Esophagus squamous epithelium (tissue), 5 donors: ENCODE results near the gene SLC26A11. TPM values are rescaled to one million over a fixed set of nuclear protein-coding genes. Genes with fewer than 3 reads are reported as not detected.

Source experiments
- DNase-seq: peaks from one replicate; lab custom pipeline; 2025; lab: John Stamatoyannopoulos, UW
- H3K27ac ChIP-seq, 4 donors: fragments of 200-600 bp; sonication (generic); one replicate each; pipeline ENCODE4 v1.5.1; 2016 to 2019; ENCODE audit warnings: mild to moderate bottlenecking in 1 of 4
- H3K27me3 ChIP-seq, 4 donors: fragments of 200-600 bp; sonication (generic); 1 replicate in 3 of 4; 2 replicates in 1 of 4; pipeline versions ENCODE4 v1.5.1 to v1.6.0; 2017 to 2021; ENCODE audit warnings: antibody characterized with exemption in 1 of 4
- H3K36me3 ChIP-seq, 3 donors: fragments of 200-600 bp; sonication (generic); one replicate each; pipeline ENCODE4 v1.5.1; 2016 to 2019
- H3K4me1 ChIP-seq, 3 donors: fragments of 200-600 bp; sonication (generic); one replicate each; pipeline ENCODE4 v1.5.1; 2017 to 2019
- H3K4me3 ChIP-seq, 4 donors: fragments of 200-600 bp; sonication (generic); 1 replicate in 3 of 4; 2 replicates in 1 of 4; pipeline ENCODE4 v1.5.1; 2016 to 2019; ENCODE audit warnings: mild to moderate bottlenecking in 2 of 4, moderate library complexity in 1 of 4
- H3K9me3 ChIP-seq, 3 donors: fragments of 200-600 bp; sonication (generic); one replicate each; pipeline ENCODE4 v1.5.1; 2016 to 2019
- CTCF ChIP-seq, 6 experiments: fragments of 450-650 bp in 4 of 6; fragments of 200-600 bp in 2 of 6; sonication (generic) in 2 of 6; IDR thresholded peaks; one replicate each; pipeline ENCODE4 v1.5.1; 2016 to 2019; ENCODE audit warnings: antibody characterized with exemption in 6 of 6, mild to moderate bottlenecking in 4 of 6, moderate library complexity in 4 of 6
- POLR2A ChIP-seq, 4 donors: fragments of 450-650 bp; IDR thresholded peaks; one replicate each; pipeline ENCODE4 v1.6.1; 2017; ENCODE audit warnings: antibody characterized with exemption in 4 of 4, mild to moderate bottlenecking in 4 of 4, moderate library complexity in 3 of 4
- WGBS, 2 donors: methylation state at CpG; one replicate each; pipeline ENCODE4 v1.1.5; 2018; 5-methylcytosine and 5-hydroxymethylcytosine counted together
- intact Hi-C: fragments of 100-400 bp; cut with DNase I; formaldehyde crosslinking; loops from one replicate; pipeline ENCODE4 v1.15.0; 2022
- total RNA-seq, 4 donors: library from RNA; depleted of rRNA; stranded (reverse); fragments of >200 nt; gene quantifications; one replicate each; pipeline ENCODE4 v1.1.0, GENCODE V29; 2016
- donor health status: DM: yes; HTN: yes; CAD: no.

The SLC26A11 gene
- total RNA-seq, 4 donors from 2014 or later, result 5.7 to 11.4 (median 7.6) TPM

- DNase-seq, result no peak
- no peak overlapping the region for H3K4me3 ChIP-seq
- H3K9me3 ChIP-seq, result no peaks in the 10 kb centered on the region
- 76 to 91% methylated on average over 8 of the region's 8 CpGs for WGBS, 2 donors
- H3K27ac ChIP-seq, result no peak overlapping the region
- H3K4me1 ChIP-seq, result no peaks in the 10 kb centered on the region
- H3K36me3 ChIP-seq, result peaks cover 0 to 89% (median 8%) of the 10 kb centered on the region in 3 donors
- intact Hi-C loops, result no loop called here
- no peak for TF ChIP-seq CTCF (IDR thresholded peaks at IDR 0.05)
- TF ChIP-seq POLR2A (IDR thresholded peaks at IDR 0.05), result no peak
- H3K27me3 ChIP-seq, result no peaks in the 10 kb centered on the region
Observed at GRCh38 chr17:80246726-80247125, 26.5 kb downstream of the SLC26A11 start.

- H3K36me3 ChIP-seq, result peaks cover 0 to 87% (median 8%) of the 10 kb centered on the region in 3 donors
- intact Hi-C loops, result no loop called here
Observed at GRCh38 chr17:80247561-80247960, 27.3 kb downstream of the SLC26A11 start.

GRCh38 chr17:80248001-80248893 lies 28.0 kb downstream of the SLC26A11 start:
- Histone ChIP-seq H3K4me3 (no peak overlapping the region), H3K9me3 (no peaks in the 10 kb centered on the region), H3K27me3 (no peaks in the 10 kb centered on the region), H3K4me1 (peaks cover 0 to 6% (median 0%) of the 10 kb centered on the region in 3 donors), H3K27ac (no peak overlapping the region), H3K36me3 (peaks cover 0 to 80% (median 8%) of the 10 kb centered on the region in 3 donors)
- no peak for DNase-seq
- TF ChIP-seq CTCF (IDR thresholded peaks at IDR 0.05), result no peak
- TF ChIP-seq POLR2A (IDR thresholded peaks at IDR 0.05), result no peak
- intact Hi-C loops, result no loop called here
- 90% methylated on average over 2 of the region's 23 CpGs; no CpG with 5 or more reads in 1 of the 2 donors for WGBS, 2 donors

More at GRCh38 chr17:80247561-80247960, 27.3 kb downstream of the SLC26A11 start:
- Histone ChIP-seq H3K4me3 (no peak overlapping the region), H3K9me3 (no peaks in the 10 kb centered on the region), H3K27ac (no peak overlapping the region), H3K4me1 (no peaks in the 10 kb centered on the region), H3K27me3 (no peaks in the 10 kb centered on the region)
- WGBS, 2 donors, result 73 to 88% methylated on average over 7 to 10 of the region's 17 CpGs
- no peak for DNase-seq
- no peak for TF ChIP-seq CTCF (IDR thresholded peaks at IDR 0.05)
- no peak for TF ChIP-seq POLR2A (IDR thresholded peaks at IDR 0.05)

- WGBS, 2 donors, result 85 to 90% methylated on average over 2 to 4 of the region's 26 CpGs
- Histone ChIP-seq H3K27me3 (no peaks in the 10 kb centered on the region), H3K4me3 (no peak overlapping the region), H3K27ac (no peak overlapping the region), H3K36me3 (peaks cover 0 to 71% (median 8%) of the 10 kb centered on the region in 3 donors), H3K9me3 (no peaks in the 10 kb centered on the region), H3K4me1 (peaks cover 0 to 15% (median 0%) of the 10 kb centered on the region in 3 donors)
- intact Hi-C loops, result no loop called here
- TF ChIP-seq POLR2A (IDR thresholded peaks at IDR 0.05), result no peak
- no peak for TF ChIP-seq CTCF (IDR thresholded peaks at IDR 0.05)
- no peak for DNase-seq
Observed at GRCh38 chr17:80248894-80249710, 28.9 kb downstream of the SLC26A11 start.
